SK-N-SH (cell line): ENCODE results near the gene BRD1. TPM values are rescaled to one million over a fixed set of nuclear protein-coding genes. Genes with fewer than 3 reads are reported as not detected.

ENCODE experiments used
- CTCF ChIA-PET: fragments of 300-600, 350-600 bp; formaldehyde crosslinking; extraction: SDS; loops from one replicate; lab custom pipeline; 2021; lab: Yijun Ruan, JAX
- POLR2A ChIA-PET: fragments of 350-600 bp; sonication (Branson Sonifier 250); formaldehyde crosslinking; extraction: SDS; loops from one replicate; lab custom pipeline; 2020; ENCODE audit warnings: antibody characterized with exemption, inconsistent platforms; lab: Yijun Ruan, JAX
- DNase-seq: peaks from one replicate; pipeline ENCODE4 v3.0.0; 2012
- H2AFZ ChIP-seq: fragments of 200-600 bp; sonication (generic); 2 replicates; pipeline ENCODE4 v1.8.1; 2016; ENCODE audit warnings: antibody characterized with exemption, mild to moderate bottlenecking, low read depth
- H3F3A ChIP-seq: fragments of 200-600 bp; sonication (generic); replicated peaks from 2 replicates; pipeline ENCODE3; 2016; ENCODE audit warnings: antibody characterized with exemption, mild to moderate bottlenecking; ENCODE audit not compliant: insufficient read depth
- H3K27ac ChIP-seq, 2 experiments: fragments of 200-500 bp in 1 of 2; fragments of 200-600 bp in 1 of 2; sonication (Bioruptor generic) in 1 of 2; sonication (generic), shearing (Covaris generic) in 1 of 2; 2 replicates each; pipeline versions ENCODE4 v1.5.1 to v1.6.1; 2014 to 2016; ENCODE audit warnings: low read depth in 2 of 2, inconsistent platforms in 1 of 2, low read length in 1 of 2, mild to moderate bottlenecking in 1 of 2, mixed read lengths in 1 of 2
- H3K27me3 ChIP-seq: fragments of 200-600 bp; sonication (generic), shearing (Covaris generic); 2 replicates; pipeline ENCODE4 v1.6.1; 2016; ENCODE audit warnings: mixed run types; ENCODE audit not compliant: insufficient read depth
- H3K36me3 ChIP-seq, 2 experiments: fragments of 200-500 bp in 1 of 2; fragments of 200-600 bp in 1 of 2; sonication (Bioruptor generic) in 1 of 2; sonication (generic) in 1 of 2; replicated peaks in 1 of 2; 2 replicates each; pipeline versions ENCODE3 to v1.5.1; 2014 to 2016; ENCODE audit warnings: low read length in 1 of 2, mild to moderate bottlenecking in 1 of 2; ENCODE audit not compliant: insufficient read depth in 2 of 2, control insufficient read depth in 1 of 2
- H3K4me1 ChIP-seq, 2 experiments: fragments of 200-500 bp in 1 of 2; fragments of 200-600 bp in 1 of 2; sonication (Bioruptor generic) in 1 of 2; sonication (generic), shearing (Covaris generic) in 1 of 2; 2 replicates each; pipeline versions ENCODE4 v1.5.1 to v1.6.1; 2014 to 2016; ENCODE audit warnings: low read depth in 1 of 2, low read length in 1 of 2, mixed run types in 1 of 2; ENCODE audit not compliant: insufficient read depth in 2 of 2, control insufficient read depth in 1 of 2
- H3K4me2 ChIP-seq: fragments of 200-600 bp; sonication (generic), shearing (Covaris generic); 2 replicates; pipeline ENCODE4 v1.6.1; 2017; ENCODE audit warnings: mixed run types
- H3K4me3 ChIP-seq, 2 experiments: fragments of 200-500 bp in 1 of 2; fragments of 200-600 bp in 1 of 2; sonication (Bioruptor generic) in 1 of 2; sonication (generic), shearing (Covaris generic) in 1 of 2; 2 replicates each; pipeline versions ENCODE4 v1.5.1 to v1.8.1; 2014 to 2016; ENCODE audit warnings: low read depth in 2 of 2, inconsistent platforms in 1 of 2, low read length in 1 of 2, mild to moderate bottlenecking in 1 of 2, mixed read lengths in 1 of 2, moderate library complexity in 1 of 2
- H3K79me2 ChIP-seq: fragments of 200-600 bp; sonication (generic); 2 replicates; pipeline ENCODE4 v1.8.1; 2017; ENCODE audit warnings: mild to moderate bottlenecking; ENCODE audit not compliant: insufficient read depth
- H3K9ac ChIP-seq: fragments of 200-600 bp; sonication (generic); 2 replicates; pipeline ENCODE4 v1.6.1; 2017; ENCODE audit warnings: mixed run types
- H3K9me2 ChIP-seq: fragments of 200-600 bp; sonication (generic); 2 replicates; pipeline ENCODE4 v1.6.1; 2017; ENCODE audit warnings: mixed run types
- H3K9me3 ChIP-seq: fragments of 200-600 bp; sonication (generic); 2 replicates; pipeline ENCODE4 v1.6.1; 2017; ENCODE audit warnings: mixed run types, mild to moderate bottlenecking, moderate library complexity
- H4K20me1 ChIP-seq: fragments of 200-600 bp; sonication (generic); 2 replicates; pipeline ENCODE4 v1.6.1; 2017; ENCODE audit warnings: mild to moderate bottlenecking, mixed run types; ENCODE audit not compliant: insufficient read depth
- CHD2 ChIP-seq: fragments of 150-350 bp; IDR thresholded peaks from 2 replicates; pipeline ENCODE4 v1.6.1; 2018; ENCODE audit warnings: low read length; ENCODE audit not compliant: partially characterized antibody
- EZH2phosphoT487 ChIP-seq: fragments of 200-600 bp; sonication (generic); IDR thresholded peaks from 2 replicates; pipeline ENCODE4 v1.6.1; 2017; ENCODE audit warnings: low read depth, mixed run types, mild to moderate bottlenecking, antibody characterized with exemption, moderate library complexity, borderline replicate concordance
- FOSL2 ChIP-seq: IDR thresholded peaks from 2 replicates; pipeline ENCODE4 v1.4.0; 2012; ENCODE audit warnings: low read depth, mild to moderate bottlenecking, moderate library complexity, borderline replicate concordance
- GABPA ChIP-seq: IDR thresholded peaks from 2 replicates; pipeline ENCODE4 v1.4.0; 2012; ENCODE audit warnings: low read depth, mild to moderate bottlenecking
- GATA2 ChIP-seq: sonication (generic); formaldehyde crosslinking; IDR thresholded peaks from 2 replicates; pipeline ENCODE4 v1.5.0; 2020; ENCODE audit warnings: mild to moderate bottlenecking, missing genetic modification reagents
- JUND ChIP-seq: IDR thresholded peaks from 2 replicates; pipeline ENCODE4 v1.4.0; 2012
- MXI1 ChIP-seq: IDR thresholded peaks from 2 replicates; pipeline ENCODE4 v1.6.1; 2012; ENCODE audit warnings: mild to moderate bottlenecking, low read depth, low read length, improper control_type of control experiment
- NFIC ChIP-seq: IDR thresholded peaks from 2 replicates; pipeline ENCODE4 v1.4.0; 2012; ENCODE audit warnings: borderline replicate concordance
- NRF1 ChIP-seq: IDR thresholded peaks from 2 replicates; pipeline ENCODE4 v1.6.1; 2012; ENCODE audit warnings: low read depth, mild to moderate bottlenecking, low read length
- RCOR1 ChIP-seq: fragments of 150-350 bp; IDR thresholded peaks from 2 replicates; pipeline ENCODE4 v1.6.1; 2017; ENCODE audit warnings: antibody characterized with exemption, low read length
- REST ChIP-seq: IDR thresholded peaks from 2 replicates; pipeline ENCODE4 v1.6.1; 2012; ENCODE audit warnings: mild to moderate bottlenecking, low read depth, low read length, moderate library complexity
- RXRA ChIP-seq: IDR thresholded peaks from 2 replicates; pipeline ENCODE4 v1.4.0; 2012; ENCODE audit warnings: low read depth, mild to moderate bottlenecking, borderline replicate concordance
- SIN3A ChIP-seq: IDR thresholded peaks from 2 replicates; pipeline ENCODE4 v1.6.1; 2012; ENCODE audit warnings: low read depth, mild to moderate bottlenecking, low read length, moderate library complexity, borderline replicate concordance
- SMC3 ChIP-seq: IDR thresholded peaks from 2 replicates; pipeline ENCODE4 v1.6.1; 2012; ENCODE audit warnings: low read depth, low read length, improper control_type of control experiment
- TCF12 ChIP-seq: IDR thresholded peaks from 2 replicates; pipeline ENCODE4 v1.4.0; 2012
- USF1 ChIP-seq: IDR thresholded peaks from 2 replicates; pipeline ENCODE4 v1.4.0; 2012; ENCODE audit warnings: low read depth, borderline replicate concordance
- YY1 ChIP-seq: IDR thresholded peaks from 2 replicates; pipeline ENCODE4 v1.4.0; 2012; ENCODE audit warnings: low read depth, mild to moderate bottlenecking
- ZBTB33 ChIP-seq: IDR thresholded peaks from 2 replicates; pipeline ENCODE4 v1.4.0; 2012; ENCODE audit warnings: low read depth, borderline replicate concordance
- WGBS: methylation state at CpG from one replicate; pipeline ENCODE4 v1.1.6; 2017; ENCODE audit warnings: low lambda C conversion rate; 5-methylcytosine and 5-hydroxymethylcytosine counted together
- polyA plus RNA-seq, 3 experiments: library from polyadenylated mRNA; depleted of rRNA; stranded (reverse); fragments of >200 nt; gene quantifications; 2 replicates each; pipeline ENCODE4 v1.2.3, GENCODE V29; 2012

Gene BRD1
- polyA plus RNA-seq, 1 of the 3 experiments (the other 2 are of a cell fraction): 10.3 TPM

- no peak for TF ChIP-seq ZBTB33
- TF ChIP-seq, all 33 proteins: peak for 0
Measured at GRCh38 chr22:49746065-49746464, 81.6 kb downstream of the BRD1 start (continued).

- H3K36me3 ChIP-seq: no peaks in the 10 kb centered on the region
- H3K4me1 ChIP-seq: peaks cover 0 to 18% of the 10 kb centered on the region in 2 experiments; a peak in 1 of 4 replicates
- H3K27me3 ChIP-seq: no peaks in the 10 kb centered on the region
- ChIA-PET POLR2A (no interaction called here), CTCF (no interaction called here)
- no peaks in the 10 kb centered on the region for H3K9me2 ChIP-seq
- no peak overlapping the region for H3K4me2 ChIP-seq
- H3K27ac ChIP-seq: no peak overlapping the region
- no peaks in the 10 kb centered on the region for H3F3A ChIP-seq
- H3K4me3 ChIP-seq: no peak overlapping the region
- no peaks in the 10 kb centered on the region for H4K20me1 ChIP-seq
- no peaks in the 10 kb centered on the region; the same call in 1 of the 2 replicates for H3K9me3 ChIP-seq
- no peak for DNase-seq
- WGBS: 33% methylated on average over 7 of the region's 7 CpGs
- H2AFZ ChIP-seq: no peak overlapping the region
- no peak overlapping the region for H3K9ac ChIP-seq
- no peak for TF ChIP-seq USF1
- no peak for TF ChIP-seq FOSL2
- TF ChIP-seq YY1: no peak
- no peak for TF ChIP-seq REST
- no peak for TF ChIP-seq ZBTB33
- no peak for TF ChIP-seq GABPA
- TF ChIP-seq CHD2: no peak
- TF ChIP-seq NRF1: no peak
- TF ChIP-seq RCOR1: no peak
- no peak for TF ChIP-seq NFIC
- TF ChIP-seq TCF12: no peak
- TF ChIP-seq JUND: no peak
- no peak for TF ChIP-seq GATA2 (CRISPR knock-in tag)
- TF ChIP-seq SIN3A: no peak
- no peak for TF ChIP-seq MXI1
- TF ChIP-seq SMC3: no peak
- no peak for TF ChIP-seq RXRA
- TF ChIP-seq EZH2phosphoT487: no peak
- H3K79me2 ChIP-seq: no peaks in the 10 kb centered on the region
Measured at GRCh38 chr22:49740242-49740641, 87.4 kb downstream of the BRD1 start.
